Measurements from ENCODE around the gene SLC24A1.

Gene SLC24A1

GRCh38 chr15:65650312-65651041 lies 28.7 kb downstream of the SLC24A1 start:
- H3K27ac Mint-ChIP-seq, result no peak overlapping the region
- peaks cover 30% of the 10 kb centered on the region for H3K36me3 Mint-ChIP-seq (ENCODE audit: low read depth)
- no peak overlapping the region for H3K4me3 Mint-ChIP-seq
- TF ChIP-seq CTCF (IDR thresholded peaks at IDR 0.05; ENCODE audit: unreplicated experiment in 3 of 3), result no peak
- H3K9me3 Mint-ChIP-seq, result no peaks in the 10 kb centered on the region
- H3K27me3 Mint-ChIP-seq (ENCODE audit: low read depth), result no peaks in the 10 kb centered on the region
- H3K4me1 Mint-ChIP-seq, result peaks cover 5% of the 10 kb centered on the region

- H3K4me3 Mint-ChIP-seq, result no peak overlapping the region
- no peaks in the 10 kb centered on the region for H3K27me3 Mint-ChIP-seq (ENCODE audit: low read depth)
- no peaks in the 10 kb centered on the region for H3K9me3 Mint-ChIP-seq
- no peak for TF ChIP-seq CTCF (IDR thresholded peaks at IDR 0.05; ENCODE audit: unreplicated experiment in 3 of 3)
- H3K36me3 Mint-ChIP-seq (ENCODE audit: low read depth), result peaks cover 30% of the 10 kb centered on the region
- H3K27ac Mint-ChIP-seq, result no peak overlapping the region
- H3K4me1 Mint-ChIP-seq, result peaks cover 5% of the 10 kb centered on the region
Measured at GRCh38 chr15:65651042-65651322, 29.2 kb downstream of the SLC24A1 start.

GRCh38 chr15:65651831-65652749 lies 30.4 kb downstream of the SLC24A1 start:
- Mint-ChIP-seq H3K4me1 (no peaks in the 10 kb centered on the region), H3K9me3 (no peaks in the 10 kb centered on the region), H3K4me3 (no peak overlapping the region), H3K36me3 (ENCODE audit: low read depth) (peaks cover 26% of the 10 kb centered on the region), H3K27me3 (ENCODE audit: low read depth) (no peaks in the 10 kb centered on the region), H3K27ac (no peak overlapping the region)
- no peak for TF ChIP-seq CTCF (IDR thresholded peaks at IDR 0.05; ENCODE audit: unreplicated experiment in 3 of 3)

GRCh38 chr15:65653341-65653740 lies 31.6 kb downstream of the SLC24A1 start:
- H3K36me3 Mint-ChIP-seq (ENCODE audit: low read depth), result peaks cover 26% of the 10 kb centered on the region
- H3K27me3 Mint-ChIP-seq (ENCODE audit: low read depth), result no peaks in the 10 kb centered on the region
- no peak for TF ChIP-seq CTCF (IDR thresholded peaks at IDR 0.05; ENCODE audit: unreplicated experiment in 3 of 3)
- H3K27ac Mint-ChIP-seq, result no peak overlapping the region
- H3K9me3 Mint-ChIP-seq, result no peaks in the 10 kb centered on the region
- no peaks in the 10 kb centered on the region for H3K4me1 Mint-ChIP-seq
- no peak overlapping the region for H3K4me3 Mint-ChIP-seq

- H3K36me3 Mint-ChIP-seq (ENCODE audit: low read depth), result peaks cover 26% of the 10 kb centered on the region
Measured at GRCh38 chr15:65653801-65654521, 32.2 kb downstream of the SLC24A1 start.

More at GRCh38 chr15:65653801-65654521, 32.2 kb downstream of the SLC24A1 start:
- TF ChIP-seq CTCF (IDR thresholded peaks at IDR 0.05; ENCODE audit: unreplicated experiment in 3 of 3), result no peak
- no peaks in the 10 kb centered on the region for H3K27me3 Mint-ChIP-seq (ENCODE audit: low read depth)
- no peaks in the 10 kb centered on the region for H3K4me1 Mint-ChIP-seq
- H3K27ac Mint-ChIP-seq, result no peak overlapping the region
- no peaks in the 10 kb centered on the region for H3K9me3 Mint-ChIP-seq
- no peak overlapping the region for H3K4me3 Mint-ChIP-seq

Data from nephron (organoid).